HEK293 (cell line): ENCODE data around the gene DICER1.

ENCODE experiments used
- CTCF ChIA-PET: fragments of 350-600 bp; formaldehyde crosslinking; extraction: SDS; loops from one replicate; lab custom pipeline; 2021; ENCODE audit warnings: antibody characterized with exemption; lab: Yijun Ruan, JAX
- POLR2A ChIA-PET: fragments of 300-600 bp; formaldehyde crosslinking; extraction: SDS; loops from one replicate; lab custom pipeline; 2020; ENCODE audit warnings: antibody characterized with exemption, inconsistent platforms; lab: Yijun Ruan, JAX
- H3K27ac ChIP-seq: fragments of 200-500 bp; sonication (Bioruptor generic); 2 replicates; pipeline ENCODE4 v1.5.1; 2014; ENCODE audit warnings: low read depth, low read length, control low read depth, inconsistent platforms; ENCODE audit errors: extremely low read depth
- H3K36me3 ChIP-seq, 2 experiments: fragments of 200-500 bp in 1 of 2; sonication (Bioruptor generic) in 1 of 2; 1 replicate in 1 of 2; 2 replicates in 1 of 2; pipeline ENCODE4 v1.5.1; 2014 to 2017; ENCODE audit warnings: inconsistent platforms in 2 of 2, low read length in 2 of 2; ENCODE audit not compliant: control insufficient read depth in 2 of 2, insufficient read depth in 1 of 2
- H3K4me1 ChIP-seq: fragments of 200-500 bp; sonication (Bioruptor generic); 2 replicates; pipeline ENCODE4 v1.5.1; 2014; ENCODE audit warnings: mild to moderate bottlenecking, low read length, inconsistent platforms; ENCODE audit not compliant: control insufficient read depth, insufficient read depth
- H3K4me3 ChIP-seq: 2 replicates; pipeline ENCODE4 v1.5.1; 2011; ENCODE audit warnings: low read depth, mild to moderate bottlenecking, control low read depth, low read length, moderate library complexity
- H3K9me3 ChIP-seq: fragments of 200-500 bp; sonication (Bioruptor generic); 2 replicates; pipeline ENCODE4 v1.5.1; 2014; ENCODE audit warnings: low read depth, low read length, inconsistent platforms; ENCODE audit not compliant: control insufficient read depth, insufficient read depth
- FEZF1 ChIP-seq: fragments of 450-650 bp; formaldehyde crosslinking; IDR thresholded peaks from 2 replicates; pipeline ENCODE4 v1.5.1; 2016; ENCODE audit warnings: missing biosample characterization, missing genetic modification characterization
- PATZ1 ChIP-seq: fragments of 450-650 bp; formaldehyde crosslinking; IDR thresholded peaks from 2 replicates; pipeline ENCODE4 v1.5.1; 2016; ENCODE audit warnings: missing biosample characterization, missing genetic modification characterization
- REPIN1 ChIP-seq: fragments of 450-650 bp; formaldehyde crosslinking; IDR thresholded peaks from 2 replicates; pipeline ENCODE4 v1.5.1; 2017; ENCODE audit warnings: missing biosample characterization, missing genetic modification characterization, low read depth
- TCF7L2 ChIP-seq: IDR thresholded peaks from 2 replicates; pipeline ENCODE4 v1.6.1; 2011; ENCODE audit warnings: low read depth, mild to moderate bottlenecking, inconsistent platforms, low read length, moderate library complexity, borderline replicate concordance
- TRIM28 ChIP-seq: IDR thresholded peaks from 2 replicates; pipeline ENCODE4 v1.6.1; 2011; ENCODE audit warnings: low read length, control low read depth, borderline replicate concordance
- TSHZ1 ChIP-seq: fragments of 450-650 bp; formaldehyde crosslinking; IDR thresholded peaks from 2 replicates; pipeline ENCODE4 v1.5.1; 2016; ENCODE audit warnings: missing biosample characterization, missing genetic modification characterization, borderline replicate concordance
- ZFP69B ChIP-seq: fragments of 450-650 bp; formaldehyde crosslinking; IDR thresholded peaks from 2 replicates; pipeline ENCODE4 v1.5.1; 2016; ENCODE audit warnings: missing biosample characterization, missing genetic modification characterization
- ZNF18 ChIP-seq: fragments of 450-650 bp; formaldehyde crosslinking; IDR thresholded peaks from 2 replicates; pipeline ENCODE4 v1.5.1; 2016; ENCODE audit warnings: missing biosample characterization, missing genetic modification characterization
- ZNF19 ChIP-seq: fragments of 450-650 bp; formaldehyde crosslinking; IDR thresholded peaks from 2 replicates; pipeline ENCODE4; 2016; ENCODE audit warnings: missing biosample characterization, missing genetic modification characterization, low read depth
- ZNF2 ChIP-seq: fragments of 450-650 bp; formaldehyde crosslinking; IDR thresholded peaks from 2 replicates; pipeline ENCODE4 v1.5.1; 2016; ENCODE audit warnings: missing biosample characterization, missing genetic modification characterization
- ZNF292 ChIP-seq: fragments of 450-650 bp; formaldehyde crosslinking; IDR thresholded peaks from 2 replicates; pipeline ENCODE4 v1.5.1; 2016; ENCODE audit warnings: low read depth, missing biosample characterization, missing genetic modification characterization, borderline replicate concordance
- ZNF341 ChIP-seq: fragments of 450-650 bp; formaldehyde crosslinking; IDR thresholded peaks from 2 replicates; pipeline ENCODE4; 2016; ENCODE audit warnings: low read depth, missing biosample characterization, missing genetic modification characterization
- ZNF518A ChIP-seq: fragments of 450-650 bp; formaldehyde crosslinking; conservative IDR thresholded peaks from 2 replicates; pipeline ENCODE4 v1.5.1; 2016; ENCODE audit warnings: low read depth, missing biosample characterization, missing genetic modification characterization
- ZNF521 ChIP-seq: fragments of 450-650 bp; formaldehyde crosslinking; IDR thresholded peaks from 2 replicates; pipeline ENCODE4 v1.5.1; 2017; ENCODE audit warnings: missing biosample characterization, mild to moderate bottlenecking, missing genetic modification characterization
- ZNF548 ChIP-seq: fragments of 450-650 bp; formaldehyde crosslinking; IDR thresholded peaks from 2 replicates; pipeline ENCODE4 v1.5.1; 2016; ENCODE audit warnings: missing biosample characterization, missing genetic modification characterization
- ZNF558 ChIP-seq: fragments of 450-650 bp; formaldehyde crosslinking; IDR thresholded peaks from 2 replicates; pipeline ENCODE4 v1.5.1; 2016; ENCODE audit warnings: missing biosample characterization, missing genetic modification characterization
- ZNF571 ChIP-seq: fragments of 450-650 bp; formaldehyde crosslinking; IDR thresholded peaks from 2 replicates; pipeline ENCODE4 v1.5.0; 2017; ENCODE audit warnings: missing biosample characterization, missing genetic modification characterization
- ZNF596 ChIP-seq: fragments of 450-650 bp; IDR thresholded peaks from 2 replicates; pipeline ENCODE4 v1.5.0; 2018; ENCODE audit warnings: missing biosample characterization, mild to moderate bottlenecking, missing genetic modification characterization, moderate library complexity
- ZNF600 ChIP-seq: fragments of 450-650 bp; formaldehyde crosslinking; IDR thresholded peaks from 2 replicates; pipeline ENCODE4 v1.5.1; 2016; ENCODE audit warnings: missing biosample characterization, missing genetic modification characterization
- ZNF624 ChIP-seq: fragments of 450-650 bp; formaldehyde crosslinking; IDR thresholded peaks from 2 replicates; pipeline ENCODE4 v1.5.1; 2017; ENCODE audit warnings: missing biosample characterization, missing genetic modification characterization
- ZNF639 ChIP-seq: fragments of 450-650 bp; formaldehyde crosslinking; IDR thresholded peaks from 2 replicates; pipeline ENCODE4 v1.5.1; 2016; ENCODE audit warnings: missing biosample characterization, missing genetic modification characterization
- ZNF704 ChIP-seq: fragments of 450-650 bp; formaldehyde crosslinking; IDR thresholded peaks from 2 replicates; pipeline ENCODE4 v1.5.1; 2016; ENCODE audit warnings: missing biosample characterization, missing genetic modification characterization
- ZNF843 ChIP-seq: fragments of 450-650 bp; formaldehyde crosslinking; IDR thresholded peaks from 2 replicates; pipeline ENCODE4 v1.5.1; 2016; ENCODE audit warnings: missing biosample characterization, missing genetic modification characterization

DICER1 gene

GRCh38 chr14:95183082-95183481 is 25.8 kb upstream of the DICER1 start:
- Histone ChIP-seq H3K9me3 (no peaks in the 10 kb centered on the region), H3K4me1 (no peaks in the 10 kb centered on the region), H3K27ac (no peak overlapping the region), H3K36me3 (no peaks in the 10 kb centered on the region; a peak in 1 of 3 replicates), H3K4me3 (no peak overlapping the region)
- TF ChIP-seq ZNF518A (tag by site-specific recombination) = no peak
- no peak for TF ChIP-seq ZNF548 (tag by site-specific recombination)
- no peak for TF ChIP-seq ZNF341 (tag by site-specific recombination)
- TF ChIP-seq ZNF624 = no peak
- TF ChIP-seq ZNF843 = no peak
- no peak for TF ChIP-seq ZNF521
- no peak for TF ChIP-seq ZNF292 (tag by site-specific recombination)
- TF ChIP-seq ZNF600 (tag by site-specific recombination) = no peak
- TF ChIP-seq TCF7L2 = no peak
- no peak for TF ChIP-seq ZNF19
- no peak for TF ChIP-seq ZNF558
- TF ChIP-seq ZNF2 (tag by site-specific recombination) = no peak
- TF ChIP-seq FEZF1 (tag by site-specific recombination) = no peak
- no peak for TF ChIP-seq ZNF571 (tag by site-specific recombination)
- TF ChIP-seq ZNF18 (tag by site-specific recombination) = no peak
- no peak for TF ChIP-seq TRIM28
- no peak for TF ChIP-seq ZFP69B (tag by site-specific recombination)
- TF ChIP-seq PATZ1 (tag by site-specific recombination) = no peak
- CTCF ChIA-PET = no interaction called here
- POLR2A ChIA-PET = no interaction called here

GRCh38 chr14:95182379-95182778 is 25.1 kb upstream of the DICER1 start:
- H3K27ac ChIP-seq = no peak overlapping the region
- POLR2A ChIA-PET = no interaction called here
- no peak overlapping the region for H3K4me3 ChIP-seq
- CTCF ChIA-PET = interaction anchor here (0.6 kb wide), 1 partner anchor 364 kb away, joined by 4 read pairs; no protein-coding TSS in a partner anchor
- H3K4me1 ChIP-seq = no peaks in the 10 kb centered on the region
- no peaks in the 10 kb centered on the region for H3K9me3 ChIP-seq
- H3K36me3 ChIP-seq = no peaks in the 10 kb centered on the region; a peak in 1 of 3 replicates
- TF ChIP-seq ZNF704 (tag by site-specific recombination) (no peak), REPIN1 (no peak), ZNF596 (no peak), ZNF639 (tag by site-specific recombination) (no peak), TSHZ1 (tag by site-specific recombination) (no peak)
